Ascending aorta (tissue), 2 donors: Measurements from ENCODE around the gene OPTC. TPM values are rescaled to one million over a fixed set of nuclear protein-coding genes. Genes with fewer than 3 reads are reported as not detected.
"Not testable (repeated sequence)": the region's sequence is repeated elsewhere in the genome, so short reads cannot be mapped to it uniquely, and the experiment has no call there.

Experiments used
- DNase-seq, 2 donors: peaks; one replicate each; pipeline ENCODE4 v3.0.0-alpha.2; 2019; ENCODE audit warnings: low spot score in 2 of 2
- H3K27ac ChIP-seq, 2 donors: fragments of 200-600 bp; sonication (generic); one replicate each; pipeline ENCODE4 v1.5.1; 2016 to 2017; ENCODE audit warnings: mild to moderate bottlenecking in 1 of 2
- H3K27me3 ChIP-seq: fragments of 200-600 bp; sonication (generic); one replicate; pipeline ENCODE4 v1.5.1; 2017
- H3K36me3 ChIP-seq, 2 donors: fragments of 200-600 bp; sonication (generic); one replicate each; pipeline ENCODE4 v1.5.1; 2016
- H3K4me1 ChIP-seq, 2 donors: fragments of 200-600 bp; sonication (generic); one replicate each; pipeline ENCODE4 v1.5.1; 2016 to 2017; ENCODE audit warnings: mild to moderate bottlenecking in 1 of 2
- H3K4me3 ChIP-seq, 2 donors: fragments of 200-600 bp; sonication (generic); one replicate each; pipeline ENCODE4 v1.5.1; 2016 to 2017; ENCODE audit warnings: mild to moderate bottlenecking in 1 of 2
- H3K9me3 ChIP-seq, 2 donors: fragments of 200-600 bp; sonication (generic); one replicate each; pipeline ENCODE4 v1.5.1; 2016
- CTCF ChIP-seq, 3 experiments: fragments of 200-600 bp in 2 of 3; fragments of 450-650 bp in 1 of 3; sonication (generic) in 2 of 3; IDR thresholded peaks; one replicate each; pipeline ENCODE4 v1.5.1; 2016 to 2019; ENCODE audit warnings: antibody characterized with exemption in 3 of 3, mild to moderate bottlenecking in 1 of 3, moderate library complexity in 1 of 3
- intact Hi-C: fragments of 100-400 bp; cut with DNase I; formaldehyde crosslinking; loops from one replicate; pipeline ENCODE4 v1.15.1; 2023
- total RNA-seq: library from RNA; depleted of rRNA; stranded (reverse); fragments of >200 nt; gene quantifications from one replicate; pipeline ENCODE4 v1.1.0, GENCODE V29; 2016

Gene OPTC
- total RNA-seq, 1 donor from 2014 or later: not detected

- Histone ChIP-seq H3K27me3 (no peaks in the 10 kb centered on the region), H3K27ac (no peak overlapping the region), H3K4me1 (peaks cover 3 to 30% of the 10 kb centered on the region in 2 donors), H3K36me3 (no peaks in the 10 kb centered on the region), H3K9me3 (no peaks in the 10 kb centered on the region), H3K4me3 (no peak overlapping the region)
- no peak for DNase-seq
- no peak for TF ChIP-seq CTCF (IDR thresholded peaks at IDR 0.05)
- intact Hi-C loops: no loop called here
Observed at GRCh38 chr1:203516906-203517305, 23.0 kb downstream of the OPTC start.

- intact Hi-C loops: no loop called here
- no peak for TF ChIP-seq CTCF (IDR thresholded peaks at IDR 0.05)
- Histone ChIP-seq H3K9me3 (no peaks in the 10 kb centered on the region), H3K27ac (no peak overlapping the region), H3K4me1 (peaks cover 5 to 32% of the 10 kb centered on the region in 2 donors), H3K36me3 (no peaks in the 10 kb centered on the region), H3K27me3 (no peaks in the 10 kb centered on the region), H3K4me3 (no peak overlapping the region)
- DNase-seq: no peak
Observed at GRCh38 chr1:203517426-203518110, 23.6 kb downstream of the OPTC start.

GRCh38 chr1:203518139-203518538, 24.2 kb downstream of the OPTC start:
- intact Hi-C loops: not testable (repeated sequence)

GRCh38 chr1:203518541-203518940, 24.6 kb downstream of the OPTC start:
- DNase-seq: no peak
- H3K4me1 ChIP-seq: peaks cover 4 to 24% of the 10 kb centered on the region in 2 donors

More at GRCh38 chr1:203518139-203518538, 24.2 kb downstream of the OPTC start:
- not testable (repeated sequence) for H3K27me3 ChIP-seq, H3K9me3 ChIP-seq, H3K36me3 ChIP-seq, DNase-seq, H3K27ac ChIP-seq, H3K4me3 ChIP-seq
- H3K4me1 ChIP-seq: peaks cover 4 to 26% of the 10 kb centered on the region in 2 donors

GRCh38 chr1:203519053-203519840, 25.3 kb downstream of the OPTC start:
- H3K4me3 ChIP-seq: no peak overlapping the region
- H3K27ac ChIP-seq: no peak overlapping the region
- no peak for TF ChIP-seq CTCF (IDR thresholded peaks at IDR 0.05)
- H3K36me3 ChIP-seq: no peaks in the 10 kb centered on the region
- no peak for DNase-seq
- no peaks in the 10 kb centered on the region for H3K9me3 ChIP-seq
- H3K4me1 ChIP-seq: peaks cover 4 to 29% of the 10 kb centered on the region in 2 donors
- intact Hi-C loops: no loop called here
- H3K27me3 ChIP-seq: no peaks in the 10 kb centered on the region

More at GRCh38 chr1:203518541-203518940, 24.6 kb downstream of the OPTC start:
- no peak overlapping the region for H3K4me3 ChIP-seq
- TF ChIP-seq CTCF (IDR thresholded peaks at IDR 0.05): no peak
- H3K27ac ChIP-seq: no peak overlapping the region
- intact Hi-C loops: no loop called here
- no peaks in the 10 kb centered on the region for H3K36me3 ChIP-seq
- H3K9me3 ChIP-seq: no peaks in the 10 kb centered on the region
- no peaks in the 10 kb centered on the region for H3K27me3 ChIP-seq

- H3K36me3 ChIP-seq: no peaks in the 10 kb centered on the region
- intact Hi-C loops: loop anchor here (5.0 kb wide), 1 partner anchor 37 kb away; no protein-coding TSS in a partner anchor
- peaks cover 4 to 35% of the 10 kb centered on the region in 2 donors for H3K4me1 ChIP-seq
- no peak for TF ChIP-seq CTCF (IDR thresholded peaks at IDR 0.05)
- no peaks in the 10 kb centered on the region for H3K27me3 ChIP-seq
- no peak overlapping the region for H3K4me3 ChIP-seq
- no peak overlapping the region for H3K27ac ChIP-seq
- H3K9me3 ChIP-seq: no peaks in the 10 kb centered on the region
- no peak for DNase-seq
Observed at GRCh38 chr1:203519896-203520295, 25.9 kb downstream of the OPTC start.
